Sigmoid colon (tissue), 7 donors: ENCODE results near the gene B4GALNT2. TPM values are rescaled to one million over a fixed set of nuclear protein-coding genes. Genes with fewer than 3 reads are reported as not detected.

Source experiments
- DNase-seq: peaks from one replicate; pipeline ENCODE4 v3.0.0-alpha.2; 2019
- H3K27ac ChIP-seq, 4 donors: fragments of 200-600 bp; sonication (generic); one replicate each; pipeline ENCODE4 v1.5.1; 2016 to 2019; ENCODE audit warnings: mild to moderate bottlenecking in 1 of 4
- H3K27me3 ChIP-seq, 3 donors: fragments of 200-600 bp; sonication (generic); one replicate each; pipeline ENCODE4 v1.5.1; 2019; ENCODE audit warnings: mild to moderate bottlenecking in 1 of 3
- H3K36me3 ChIP-seq, 4 donors: fragments of 200-600 bp; sonication (generic); one replicate each; pipeline ENCODE4 v1.5.1; 2016 to 2019
- H3K4me1 ChIP-seq, 4 donors: fragments of 200-600 bp; sonication (generic); one replicate each; pipeline ENCODE4 v1.5.1; 2017 to 2019
- H3K4me3 ChIP-seq, 4 donors: fragments of 200-600 bp; sonication (generic); one replicate each; pipeline ENCODE4 v1.5.1; 2017 to 2019; ENCODE audit warnings: mild to moderate bottlenecking in 2 of 4, moderate library complexity in 1 of 4
- H3K9me3 ChIP-seq, 4 donors: fragments of 200-600 bp in 3 of 4; sonication (generic) in 3 of 4; one replicate each; pipeline versions ENCODE4 v1.5.1 to v1.6.1; 2013 to 2019
- EP300 ChIP-seq, 4 donors: sonication (generic); formaldehyde crosslinking; IDR thresholded peaks; one replicate each; pipeline ENCODE4 v1.6.1; 2017; ENCODE audit warnings: antibody characterized with exemption in 4 of 4
- POLR2A ChIP-seq, 2 donors: fragments of 450-650 bp; IDR thresholded peaks; one replicate each; pipeline ENCODE4 v1.6.1; 2016; ENCODE audit warnings: antibody characterized with exemption in 2 of 2, mild to moderate bottlenecking in 2 of 2, moderate library complexity in 2 of 2
- POLR2AphosphoS5 ChIP-seq, 4 donors: sonication (generic); formaldehyde crosslinking; IDR thresholded peaks; one replicate each; pipeline ENCODE4 v1.6.1; 2017; ENCODE audit warnings: antibody characterized with exemption in 4 of 4
- WGBS, 2 donors: extraction: QIAGEN DNeasy Blood & Tissue Kit; methylation state at CpG; one replicate each; pipeline ENCODE4 v1.1.7; 2013; 5-methylcytosine and 5-hydroxymethylcytosine counted together
- intact Hi-C: fragments of 100-400 bp; cut with DNase I; formaldehyde crosslinking; loops from one replicate; pipeline ENCODE4 v1.15.1; 2023
- polyA plus RNA-seq, 3 donors: library from polyadenylated mRNA; stranded (reverse); fragments of 200-250 nt; gene quantifications; one replicate each; pipeline ENCODE4 v1.2.3, GENCODE V29; 2013
- total RNA-seq, 4 donors: library from RNA; depleted of rRNA; stranded (reverse); fragments of >200 nt; gene quantifications; one replicate each; pipeline ENCODE4 v1.1.0, GENCODE V29; 2016
- TF ChIP-seq, protein P1 (sequence below), 4 experiments: fragments of 450-650 bp in 3 of 4; fragments of 200-600 bp in 1 of 4; IDR thresholded peaks; one replicate each; pipeline ENCODE4 v1.5.1; 2016 to 2019; ENCODE audit warnings: antibody characterized with exemption in 4 of 4, mild to moderate bottlenecking in 3 of 4, moderate library complexity in 2 of 4
- donor health status: healthy with polysubstance abuse.
- donor health status: Bipolar disorder and iron deficiency.
- donor health status: healthy.

The B4GALNT2 gene
- total and polyA plus RNA-seq, 7 donors = 2.4 to 4.1 (median 3.9) TPM; not detected in 4

DNA sequence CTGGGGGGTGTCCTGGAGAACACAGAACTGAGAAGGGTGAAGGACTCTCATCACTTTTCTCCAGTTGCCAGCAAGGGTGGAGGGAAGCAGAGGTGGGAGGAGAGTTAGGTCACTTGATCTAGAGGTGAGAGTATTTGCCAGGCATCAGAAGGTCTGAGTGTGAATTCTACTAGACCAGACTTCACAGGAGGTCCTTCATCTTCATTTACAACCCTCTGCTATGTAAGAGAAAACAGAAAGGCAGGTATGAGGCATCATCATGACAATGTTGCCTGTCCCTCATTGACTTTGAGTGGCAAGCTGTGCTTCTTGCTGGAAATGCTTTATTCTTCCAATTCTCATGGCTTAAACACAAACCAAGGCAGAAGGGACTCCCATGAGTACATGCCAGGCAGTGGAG is 45.9 kb upstream of the B4GALNT2 start:
- DNase-seq = no peak
- no peaks in the 10 kb centered on the region for H3K9me3 ChIP-seq
- no peaks in the 10 kb centered on the region for H3K36me3 ChIP-seq
- H3K4me1 ChIP-seq = no peaks in the 10 kb centered on the region
- TF ChIP-seq, protein P1, sequence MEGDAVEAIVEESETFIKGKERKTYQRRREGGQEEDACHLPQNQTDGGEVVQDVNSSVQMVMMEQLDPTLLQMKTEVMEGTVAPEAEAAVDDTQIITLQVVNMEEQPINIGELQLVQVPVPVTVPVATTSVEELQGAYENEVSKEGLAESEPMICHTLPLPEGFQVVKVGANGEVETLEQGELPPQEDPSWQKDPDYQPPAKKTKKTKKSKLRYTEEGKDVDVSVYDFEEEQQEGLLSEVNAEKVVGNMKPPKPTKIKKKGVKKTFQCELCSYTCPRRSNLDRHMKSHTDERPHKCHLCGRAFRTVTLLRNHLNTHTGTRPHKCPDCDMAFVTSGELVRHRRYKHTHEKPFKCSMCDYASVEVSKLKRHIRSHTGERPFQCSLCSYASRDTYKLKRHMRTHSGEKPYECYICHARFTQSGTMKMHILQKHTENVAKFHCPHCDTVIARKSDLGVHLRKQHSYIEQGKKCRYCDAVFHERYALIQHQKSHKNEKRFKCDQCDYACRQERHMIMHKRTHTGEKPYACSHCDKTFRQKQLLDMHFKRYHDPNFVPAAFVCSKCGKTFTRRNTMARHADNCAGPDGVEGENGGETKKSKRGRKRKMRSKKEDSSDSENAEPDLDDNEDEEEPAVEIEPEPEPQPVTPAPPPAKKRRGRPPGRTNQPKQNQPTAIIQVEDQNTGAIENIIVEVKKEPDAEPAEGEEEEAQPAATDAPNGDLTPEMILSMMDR (IDR thresholded peaks at IDR 0.05) = no peak
- TF ChIP-seq POLR2AphosphoS5 (IDR thresholded peaks at IDR 0.05) (no peak), POLR2A (IDR thresholded peaks at IDR 0.05) (no peak), EP300 (IDR thresholded peaks at IDR 0.05) (no peak)
- H3K27ac ChIP-seq = no peak overlapping the region
- no peak overlapping the region for H3K4me3 ChIP-seq
- peaks cover 0 to 13% (median 5%) of the 10 kb centered on the region in 3 donors for H3K27me3 ChIP-seq
- intact Hi-C loops = no loop called here

GRCh38 chr17:49089094-49089493 is 43.5 kb upstream of the B4GALNT2 start:
- no peak overlapping the region for H3K27ac ChIP-seq
- intact Hi-C loops = no loop called here
- H3K36me3 ChIP-seq = no peaks in the 10 kb centered on the region
- H3K9me3 ChIP-seq = no peaks in the 10 kb centered on the region
- no peak for DNase-seq
- TF ChIP-seq POLR2AphosphoS5 (IDR thresholded peaks at IDR 0.05) (no peak), POLR2A (IDR thresholded peaks at IDR 0.05) (no peak), EP300 (IDR thresholded peaks at IDR 0.05) (no peak)
- TF ChIP-seq, protein P1 (IDR thresholded peaks at IDR 0.05) = no peak
- H3K4me3 ChIP-seq = no peak overlapping the region
- H3K4me1 ChIP-seq = no peaks in the 10 kb centered on the region
- peaks cover 0 to 13% (median 5%) of the 10 kb centered on the region in 3 donors for H3K27me3 ChIP-seq
- 88 to 93% methylated on average over 7 of the region's 7 CpGs for WGBS, 2 donors

DNA sequence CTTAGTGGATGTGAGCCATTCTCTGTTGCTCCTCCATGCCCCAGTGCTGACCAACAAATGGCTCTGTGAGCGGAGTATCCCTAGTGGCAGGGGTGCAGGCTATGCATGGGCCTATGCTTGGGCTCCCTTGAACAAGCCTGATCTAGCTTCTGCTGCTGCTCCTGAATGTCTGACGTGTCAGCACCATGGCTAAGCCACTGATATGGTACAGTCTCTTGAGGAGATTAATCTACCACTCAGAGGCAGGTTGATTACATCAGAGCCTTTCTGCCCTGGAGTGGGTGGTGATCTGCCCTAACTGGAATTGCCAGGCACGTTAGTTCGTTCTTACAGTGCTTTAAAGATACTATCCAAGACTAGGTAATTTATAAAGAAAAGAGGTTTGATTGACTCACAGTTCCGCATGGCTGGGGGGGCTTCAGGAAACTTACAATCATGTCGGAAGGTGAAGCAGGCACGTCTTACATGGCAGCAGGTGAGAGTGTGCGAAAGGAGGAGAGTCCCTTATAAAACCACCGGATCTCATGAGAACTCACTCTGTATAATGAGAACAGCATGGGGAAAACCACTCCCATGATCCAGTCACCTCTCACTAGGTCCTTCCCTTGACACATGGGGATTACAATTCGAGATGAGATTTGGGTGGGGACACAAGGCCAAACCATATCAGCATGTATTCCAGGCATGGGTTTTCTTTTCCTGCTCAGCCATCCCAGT is 41.5 kb upstream of the B4GALNT2 start:
- intact Hi-C loops = no loop called here
- Histone ChIP-seq H3K27me3 (peaks cover 0 to 13% (median 5%) of the 10 kb centered on the region in 3 donors), H3K4me1 (no peaks in the 10 kb centered on the region), H3K4me3 (no peak overlapping the region), H3K27ac (no peak overlapping the region), H3K9me3 (no peaks in the 10 kb centered on the region), H3K36me3 (no peaks in the 10 kb centered on the region)
- no peak for TF ChIP-seq POLR2A (IDR thresholded peaks at IDR 0.05)
- TF ChIP-seq, protein P1 (IDR thresholded peaks at IDR 0.05) = no peak
- no peak for DNase-seq
- 82 to 83% methylated on average over 10 of the region's 10 CpGs for WGBS, 2 donors

DNA sequence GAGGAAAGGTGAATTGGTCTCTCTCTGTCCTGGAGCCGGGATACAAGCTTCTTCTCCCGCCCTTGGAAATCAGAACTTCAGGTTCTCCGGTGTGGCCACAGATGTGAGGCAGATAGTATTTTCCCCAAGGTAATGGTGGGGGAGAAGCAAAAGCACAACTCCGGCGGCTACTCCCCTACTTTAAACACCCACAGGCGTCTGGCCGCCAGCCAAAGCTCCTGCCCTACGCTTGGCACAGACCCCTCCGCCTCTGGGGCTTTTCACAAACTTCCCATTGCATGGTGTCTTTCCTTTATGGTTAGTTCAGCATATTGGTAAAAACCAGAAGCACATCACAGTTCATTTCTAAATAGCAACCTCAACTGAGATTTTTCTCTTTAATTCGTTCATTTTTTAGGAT is 39.4 kb upstream of the B4GALNT2 start:
- Histone ChIP-seq H3K36me3 (no peaks in the 10 kb centered on the region), H3K27ac (no peak overlapping the region), H3K4me1 (no peaks in the 10 kb centered on the region), H3K27me3 (peaks cover 0 to 5% (median 5%) of the 10 kb centered on the region in 3 donors), H3K4me3 (no peak overlapping the region), H3K9me3 (no peaks in the 10 kb centered on the region)
- TF ChIP-seq POLR2AphosphoS5 (IDR thresholded peaks at IDR 0.05) (no peak), POLR2A (IDR thresholded peaks at IDR 0.05) (no peak), EP300 (IDR thresholded peaks at IDR 0.05) (no peak)
- TF ChIP-seq, protein P1 (IDR thresholded peaks at IDR 0.05) = no peak
- DNase-seq = no peak
- intact Hi-C loops = no loop called here
- 37 to 70% methylated on average over 10 of the region's 10 CpGs for WGBS, 2 donors

GRCh38 chr17:49100601-49101000 is 32.0 kb upstream of the B4GALNT2 start:
- Histone ChIP-seq H3K4me1 (no peaks in the 10 kb centered on the region), H3K9me3 (no peaks in the 10 kb centered on the region), H3K4me3 (no peak overlapping the region), H3K36me3 (no peaks in the 10 kb centered on the region), H3K27ac (no peak overlapping the region), H3K27me3 (peaks cover 0 to 12% (median 0%) of the 10 kb centered on the region in 3 donors)
- no peak for TF ChIP-seq POLR2A (IDR thresholded peaks at IDR 0.05)
- no peak for DNase-seq
- intact Hi-C loops = no loop called here
